GM12878 (cell line): ENCODE data around the gene EHD1. TPM values are rescaled to one million over a fixed set of nuclear protein-coding genes. Genes with fewer than 3 reads are reported as not detected.

ENCODE experiments used
- ATAC-seq: fragments of 200-7000 bp; cut with Tn5 transposase; 3 replicates; pipeline ENCODE4 v1.9.1; 2020; ENCODE audit warnings: mild to moderate bottlenecking, moderate library complexity
- BruUV-seq: library from RNA; stranded (reverse); fragments of 400-500 nt; replicated peaks from 2 replicates; lab custom pipeline; 2021; lab: Mats Ljungman, UMichigan
- CTCF ChIA-PET: fragments of 300-600 bp; sonication (Branson Sonifier 250); formaldehyde crosslinking; extraction: SDS; loops from one replicate; lab custom pipeline; 2021; ENCODE audit warnings: inconsistent platforms; lab: Yijun Ruan, JAX
- POLR2A ChIA-PET: fragments of 350-600 bp; formaldehyde crosslinking; extraction: SDS; loops from one replicate; lab custom pipeline; 2021; ENCODE audit warnings: inconsistent platforms; lab: Charles Lee
- RAD21 ChIA-PET: fragments of 300-600 bp; sonication (Branson Sonifier 250); formaldehyde crosslinking; loops from one replicate; lab custom pipeline; 2023; ENCODE audit warnings: antibody characterized with exemption; ENCODE audit not compliant: unreplicated experiment; lab: Charles Lee
- SMC1A ChIA-PET: fragments of 300-600 bp; sonication (Branson Sonifier 250); formaldehyde crosslinking; loops from one replicate; lab custom pipeline; 2023; ENCODE audit not compliant: unreplicated experiment, uncharacterized antibody; lab: Charles Lee
- DNase-seq: peaks from one replicate; pipeline ENCODE4 v3.0.0-alpha.2; 2011; ENCODE audit warnings: low read depth, low spot score
- FAIRE-seq: peaks from 3 replicates; lab custom pipeline; 2011; peaks lifted over from hg19 to GRCh38; lab: Jason Lieb, UNC
- H2AFZ ChIP-seq: 2 replicates; pipeline ENCODE4 v1.6.0; 2011; ENCODE audit warnings: low read depth, low read length, control low read depth; ENCODE audit not compliant: control insufficient read depth
- H3K27ac ChIP-seq: 2 replicates; pipeline ENCODE4 v1.5.1; 2011; ENCODE audit warnings: control low read depth; ENCODE audit not compliant: control insufficient read depth, insufficient read depth
- H3K27me3 ChIP-seq, 2 experiments: replicated peaks in 1 of 2; 2 replicates each; pipeline versions ENCODE4 v1.6.0 to v1.6.1; 2011; ENCODE audit warnings: low read length in 1 of 2; ENCODE audit not compliant: control insufficient read depth in 2 of 2, insufficient read depth in 2 of 2
- H3K36me3 ChIP-seq, 2 experiments: 2 replicates each; pipeline ENCODE4 v1.5.1; 2011; ENCODE audit warnings: low read length in 1 of 2; ENCODE audit not compliant: control insufficient read depth in 2 of 2, insufficient read depth in 2 of 2
- H3K4me1 ChIP-seq: 2 replicates; pipeline ENCODE4 v1.6.1; 2011; ENCODE audit warnings: mild to moderate bottlenecking, low read length, moderate library complexity, mixed read lengths; ENCODE audit not compliant: control insufficient read depth, insufficient read depth
- H3K4me2 ChIP-seq: 2 replicates; pipeline ENCODE4 v1.6.0; 2011; ENCODE audit warnings: control low read depth; ENCODE audit not compliant: control insufficient read depth, insufficient read depth
- H3K4me3 ChIP-seq: fragments of 200-600 bp; sonication (generic); 2 replicates; pipeline ENCODE4 v1.5.1; 2016
- H3K79me2 ChIP-seq: 2 replicates; pipeline ENCODE4 v1.6.0; 2011; ENCODE audit warnings: low read length; ENCODE audit not compliant: control insufficient read depth, insufficient read depth
- H3K9ac ChIP-seq: 2 replicates; pipeline ENCODE4 v1.8.0; 2011; ENCODE audit warnings: low read length, control low read depth, mixed read lengths; ENCODE audit not compliant: control insufficient read depth, insufficient read depth
- H3K9me3 ChIP-seq: replicated peaks from 3 replicates; pipeline ENCODE4 v1.5.1; 2011; ENCODE audit warnings: mild to moderate bottlenecking, low read length; ENCODE audit not compliant: control insufficient read depth, insufficient read depth
- H4K20me1 ChIP-seq: 2 replicates; pipeline ENCODE4 v1.6.0; 2011; ENCODE audit not compliant: control insufficient read depth, insufficient read depth
- DPF2 ChIP-seq: fragments of 450-650 bp; IDR thresholded peaks from 2 replicates; pipeline ENCODE4 v1.6.1; 2017; ENCODE audit warnings: mild to moderate bottlenecking
- FOXM1 ChIP-seq: IDR thresholded peaks from 2 replicates; pipeline ENCODE4 v1.6.1; 2012; ENCODE audit warnings: low read depth, mild to moderate bottlenecking, inconsistent platforms, low read length, moderate library complexity
- HDGF ChIP-seq: fragments of 450-650 bp; IDR thresholded peaks from 2 replicates; pipeline ENCODE4 v1.6.1; 2016; ENCODE audit warnings: antibody characterized with exemption
- IKZF2 ChIP-seq, 2 experiments: fragments of 450-650 bp; IDR thresholded peaks; 2 replicates each; pipeline ENCODE4 v1.6.1; 2017; ENCODE audit warnings: mild to moderate bottlenecking in 2 of 2, moderate library complexity in 2 of 2
- JUNB ChIP-seq: IDR thresholded peaks from 2 replicates; pipeline ENCODE4 v1.6.1; 2016; ENCODE audit warnings: antibody characterized with exemption, mild to moderate bottlenecking
- MEF2B ChIP-seq: fragments of 450-650 bp; IDR thresholded peaks from 2 replicates; pipeline ENCODE4 v1.6.1; 2018; ENCODE audit warnings: mild to moderate bottlenecking, moderate library complexity; ENCODE audit not compliant: partially characterized antibody, poor library complexity, severe bottlenecking
- NR2C2 ChIP-seq: IDR thresholded peaks from 2 replicates; pipeline ENCODE4 v1.6.1; 2011; ENCODE audit warnings: borderline replicate concordance, low read depth; ENCODE audit not compliant: control insufficient read depth, insufficient read length
- RCOR1 ChIP-seq: conservative IDR thresholded peaks from 2 replicates; pipeline ENCODE4 v1.6.1; 2012; ENCODE audit warnings: low read depth, low read length, improper control_type of control experiment
- SIX5 ChIP-seq: IDR thresholded peaks from 2 replicates; pipeline ENCODE4 v1.6.1; 2011; ENCODE audit warnings: mild to moderate bottlenecking, low read depth, low read length, moderate library complexity; ENCODE audit not compliant: severe bottlenecking
- ZNF24 ChIP-seq: fragments of 450-650 bp; IDR thresholded peaks from 2 replicates; pipeline ENCODE4 v1.6.1; 2017; ENCODE audit warnings: antibody characterized with exemption, mild to moderate bottlenecking
- WGBS: methylation state at CpG from one replicate; pipeline ENCODE4 v1.1.6; 2016; ENCODE audit warnings: low lambda C conversion rate; ENCODE audit not compliant: insufficient replicate concordance, insufficient coverage; ENCODE audit errors: missing lambda C conversion rate; 5-methylcytosine and 5-hydroxymethylcytosine counted together
- in situ Hi-C: fragments of 300-500 bp; cut with MboI; formaldehyde crosslinking; loops from 9 replicates; pipeline ENCODE4 v1.14.3; 2018; ENCODE audit warnings: mixed read lengths
- intact Hi-C: fragments of 100-400 bp; cut with micrococcal nuclease; formaldehyde crosslinking; loops from one replicate; pipeline ENCODE4 v1.14.2; 2022; ENCODE audit not compliant: unreplicated experiment
- polyA plus RNA-seq, 11 experiments: library from polyadenylated mRNA; depleted of rRNA in 4 of 11; unstranded in 6 of 11; stranded (reverse) in 5 of 11; fragments of >200 nt; fragmentation: Nextera tagmentation in 4 of 11; fragmentation: Illumina TruSeq in 1 of 11; extraction: Ambion mirVana in 4 of 11; extraction: Trizol in 1 of 11; gene quantifications; 1 replicate in 1 of 11; 2 replicates in 10 of 11; pipeline versions ENCODE4 v1.2.1 to v1.2.3, GENCODE V29; 2011 to 2016; ENCODE audit warnings: inconsistent platforms in 2 of 11, missing spikeins in 2 of 11, low read depth in 1 of 11
- total RNA-seq, 4 experiments: library from RNA; depleted of rRNA in 3 of 4; stranded (reverse); fragments of >200 nt in 3 of 4; fragmentation: Illumina TruSeq in 1 of 4; extraction: Trizol in 1 of 4; gene quantifications; 2 replicates each; pipeline versions ENCODE4 v1.2.1 to v1.2.3, GENCODE V29; 2013 to 2021

EHD1 gene
- total and polyA plus RNA-seq, 10 of the 15 experiments (the other 5 are each of a cell fraction or from before 2014, with no cell fraction given): 1.0 to 165 (median 66.5) TPM

GRCh38 chr11:64842366-64842759 lies 36.1 kb downstream of the EHD1 start:
- WGBS: 51% methylated on average over 6 of the region's 6 CpGs
- ATAC-seq (no peak), DNase-seq (no peak), FAIRE-seq (no peak)
- H3K27me3 ChIP-seq: no peaks in the 10 kb centered on the region
- H3K4me1 ChIP-seq: peaks cover 13% of the 10 kb centered on the region
- no peak overlapping the region for H3K4me3 ChIP-seq
- H3K36me3 ChIP-seq: no peaks in the 10 kb centered on the region
- SMC1A ChIA-PET: no interaction called here
- intact Hi-C loops (loop anchor here (10.0 kb wide), 1 partner anchor 412 kb away; no protein-coding TSS in a partner anchor), in situ Hi-C loops (no loop called here)
- no peak overlapping the region for H3K27ac ChIP-seq
- no peaks in the 10 kb centered on the region for H3K9me3 ChIP-seq
- no peak overlapping the region for H3K4me2 ChIP-seq
- H3K79me2 ChIP-seq: no peaks in the 10 kb centered on the region
- no peak overlapping the region for H3K9ac ChIP-seq
- TF ChIP-seq MEF2B (no peak), ZNF24 (no peak), HDGF (no peak), IKZF2 (IDR thresholded peaks at IDR 0.05) (no peak), JUNB (no peak), SIX5 (no peak), NR2C2 (no peak), DPF2 (no peak), FOXM1 (no peak), RCOR1 (no peak)
- no peaks in the 10 kb centered on the region for H4K20me1 ChIP-seq
- POLR2A ChIA-PET: no interaction called here
- RAD21 ChIA-PET: no interaction called here
- CTCF ChIA-PET: interaction anchor here (0.9 to 28.8 kb wide), 2 partner anchors 44 to 99 kb away, joined by 3 to 1208 read pairs; partner anchors contain the start of gene EHD1
- BruUV-seq: no TSS peak
- H2AFZ ChIP-seq: no peak overlapping the region
